Liver (tissue), 3 donors: Measurements from ENCODE around the gene HNRNPDL.

ENCODE experiments used
- ATF3 ChIP-seq: IDR thresholded peaks from 2 replicates; pipeline ENCODE4 v1.6.1; 2016; ENCODE audit warnings: antibody characterized with exemption
- EGR1 ChIP-seq, 2 donors: IDR thresholded peaks; 2 replicates each; pipeline ENCODE4 v1.6.1; 2016 to 2018; ENCODE audit warnings: antibody characterized with exemption in 2 of 2, low read depth in 2 of 2
- GABPA ChIP-seq, 2 donors: IDR thresholded peaks in 1 of 2; conservative IDR thresholded peaks in 1 of 2; 2 replicates each; pipeline ENCODE4 v1.6.1; 2016; ENCODE audit warnings: antibody characterized with exemption in 2 of 2, mild to moderate bottlenecking in 1 of 2, moderate library complexity in 1 of 2
- HNF4A ChIP-seq, 2 donors: conservative IDR thresholded peaks; 2 replicates each; pipeline ENCODE4 v1.6.1; 2016; ENCODE audit warnings: antibody characterized with exemption in 2 of 2, mild to moderate bottlenecking in 2 of 2
- RAD21 ChIP-seq, 2 donors: IDR thresholded peaks; 2 replicates each; pipeline ENCODE4 v1.6.1; 2016; ENCODE audit warnings: antibody characterized with exemption in 2 of 2, mild to moderate bottlenecking in 2 of 2
- REST ChIP-seq: IDR thresholded peaks from 2 replicates; pipeline ENCODE4 v1.6.1; 2016; ENCODE audit warnings: antibody characterized with exemption, mild to moderate bottlenecking
- SP1 ChIP-seq: IDR thresholded peaks from 2 replicates; pipeline ENCODE4 v1.6.1; 2018; ENCODE audit warnings: antibody characterized with exemption, mild to moderate bottlenecking
- TAF1 ChIP-seq: conservative IDR thresholded peaks from 2 replicates; pipeline ENCODE4 v1.6.1; 2016; ENCODE audit warnings: antibody characterized with exemption, mild to moderate bottlenecking
- ZBTB33 ChIP-seq: IDR thresholded peaks from 2 replicates; pipeline ENCODE4 v1.6.1; 2016; ENCODE audit warnings: antibody characterized with exemption
- TF ChIP-seq, protein P1 (sequence below): fragments of 150-350 bp; IDR thresholded peaks from 2 replicates; pipeline ENCODE4 v1.5.1; 2017; ENCODE audit warnings: improper control_type of control experiment, low read depth, low read length; ENCODE audit not compliant: missing input control
- donor health status: healthy.
- donor health status: healthy.

DNA sequence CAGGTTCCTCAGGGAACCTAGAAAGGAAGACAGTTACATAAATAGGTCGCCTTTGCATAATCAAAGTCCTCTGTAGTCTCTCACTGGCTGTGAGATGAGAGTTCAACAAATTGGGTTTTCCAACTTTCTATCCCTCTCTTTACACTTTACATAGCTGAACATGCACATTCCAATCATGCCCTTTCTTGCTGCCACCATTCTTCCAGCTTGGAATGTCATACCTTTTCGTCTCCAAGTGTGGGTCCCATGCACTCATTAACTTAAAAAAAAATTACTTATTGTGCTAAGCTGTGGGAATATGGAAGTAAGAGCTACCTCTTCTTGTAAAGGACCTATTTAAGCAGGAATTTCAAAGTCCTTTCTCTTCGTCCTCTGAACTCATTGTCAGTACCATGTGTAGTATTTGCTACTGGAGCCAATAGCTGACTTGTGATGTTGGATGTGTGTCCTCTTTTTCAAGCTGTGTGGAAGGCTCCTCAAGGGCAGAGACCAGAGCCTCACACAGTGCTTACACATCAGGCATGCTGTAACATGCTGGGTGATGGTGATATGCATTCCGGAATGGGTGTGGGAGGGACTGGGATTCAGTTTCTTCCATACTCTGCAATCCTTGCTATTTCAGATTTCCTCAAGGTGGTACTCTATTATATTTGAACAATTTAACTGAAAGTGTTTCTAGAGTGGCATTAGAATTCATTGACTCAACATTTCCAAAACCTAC is 7.2 kb upstream of the HNRNPDL start:
- TF ChIP-seq, protein P1, sequence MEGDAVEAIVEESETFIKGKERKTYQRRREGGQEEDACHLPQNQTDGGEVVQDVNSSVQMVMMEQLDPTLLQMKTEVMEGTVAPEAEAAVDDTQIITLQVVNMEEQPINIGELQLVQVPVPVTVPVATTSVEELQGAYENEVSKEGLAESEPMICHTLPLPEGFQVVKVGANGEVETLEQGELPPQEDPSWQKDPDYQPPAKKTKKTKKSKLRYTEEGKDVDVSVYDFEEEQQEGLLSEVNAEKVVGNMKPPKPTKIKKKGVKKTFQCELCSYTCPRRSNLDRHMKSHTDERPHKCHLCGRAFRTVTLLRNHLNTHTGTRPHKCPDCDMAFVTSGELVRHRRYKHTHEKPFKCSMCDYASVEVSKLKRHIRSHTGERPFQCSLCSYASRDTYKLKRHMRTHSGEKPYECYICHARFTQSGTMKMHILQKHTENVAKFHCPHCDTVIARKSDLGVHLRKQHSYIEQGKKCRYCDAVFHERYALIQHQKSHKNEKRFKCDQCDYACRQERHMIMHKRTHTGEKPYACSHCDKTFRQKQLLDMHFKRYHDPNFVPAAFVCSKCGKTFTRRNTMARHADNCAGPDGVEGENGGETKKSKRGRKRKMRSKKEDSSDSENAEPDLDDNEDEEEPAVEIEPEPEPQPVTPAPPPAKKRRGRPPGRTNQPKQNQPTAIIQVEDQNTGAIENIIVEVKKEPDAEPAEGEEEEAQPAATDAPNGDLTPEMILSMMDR = no peak
- no peak for TF ChIP-seq HNF4A (conservative IDR thresholded peaks at IDR 0.05)
- no peak for TF ChIP-seq GABPA (IDR thresholded peaks at IDR 0.05 in 1 of 2, conservative IDR thresholded peaks at IDR 0.05 in 1 of 2)
- TF ChIP-seq TAF1 = no peak
- no peak for TF ChIP-seq RAD21 (IDR thresholded peaks at IDR 0.05)
- no peak for TF ChIP-seq SP1
- no peak for TF ChIP-seq REST
- no peak for TF ChIP-seq EGR1 (IDR thresholded peaks at IDR 0.05; ENCODE audit: low read depth in 2 of 2)
- no peak for TF ChIP-seq ZBTB33
- no peak for TF ChIP-seq ATF3
